GM21526 (cell line): Measurements from ENCODE around the gene EOLA1.
A peak's percentile ranks its signal among the peaks of the same experiment; 100 is the strongest.
"Not testable (repeated sequence)": the region's sequence is repeated elsewhere in the genome, so short reads cannot be mapped to it uniquely, and the experiment has no call there.

Source experiments
- ATAC-seq: cut with Tn5 transposase; IDR thresholded peaks from one replicate; pipeline ENCODE4 v1.9.1; 2021; ENCODE audit warnings: moderate library complexity; ENCODE audit not compliant: unreplicated experiment, low FRiP score

Gene EOLA1

GRCh38 chrX:149512225-149512885 lies 28.5 kb upstream of the EOLA1 start:
- ATAC-seq: peak; percentile 80

GRCh38 chrX:149513825-149514428 lies 26.9 kb upstream of the EOLA1 start:
- no peak for ATAC-seq

DNA sequence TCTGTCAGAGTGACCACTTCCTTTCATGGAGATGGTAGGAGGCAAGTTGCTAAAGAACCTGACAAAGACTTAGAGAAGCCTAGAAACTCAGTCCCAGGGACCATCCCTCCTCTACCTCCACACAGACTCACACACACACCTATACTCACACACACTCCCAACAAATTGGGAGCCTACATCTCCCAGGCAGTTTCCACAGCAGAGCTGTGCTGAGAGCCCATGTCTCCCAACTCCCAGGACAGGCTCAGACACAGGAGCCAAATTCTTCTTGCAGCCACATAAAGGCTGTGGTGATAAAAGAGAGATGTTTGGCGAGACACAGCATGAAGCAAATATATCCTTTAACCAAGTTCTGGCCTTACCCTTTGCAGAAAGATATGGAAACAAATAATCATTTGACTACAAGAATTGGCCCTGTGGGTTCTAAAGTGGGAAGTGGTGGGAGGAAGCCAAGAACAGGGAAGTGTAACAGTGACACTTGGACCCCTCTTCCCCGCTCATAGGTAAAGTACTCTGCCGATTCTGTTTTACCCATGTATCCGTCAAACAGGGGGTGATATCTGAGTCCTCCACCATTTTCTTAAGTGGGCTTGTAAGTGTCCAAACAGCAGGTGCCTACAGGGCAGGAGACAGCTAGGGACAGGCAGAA lies 24.7 kb upstream of the EOLA1 start:
- no peak for ATAC-seq

GRCh38 chrX:149516604-149517003 lies 24.2 kb upstream of the EOLA1 start:
- no peak for ATAC-seq

- no peak for ATAC-seq
These were observed 23.5 kb upstream of the EOLA1 start for GRCh38 chrX:149517308-149517707.

GRCh38 chrX:149518236-149518635 lies 22.6 kb upstream of the EOLA1 start:
- ATAC-seq: no peak

DNA sequence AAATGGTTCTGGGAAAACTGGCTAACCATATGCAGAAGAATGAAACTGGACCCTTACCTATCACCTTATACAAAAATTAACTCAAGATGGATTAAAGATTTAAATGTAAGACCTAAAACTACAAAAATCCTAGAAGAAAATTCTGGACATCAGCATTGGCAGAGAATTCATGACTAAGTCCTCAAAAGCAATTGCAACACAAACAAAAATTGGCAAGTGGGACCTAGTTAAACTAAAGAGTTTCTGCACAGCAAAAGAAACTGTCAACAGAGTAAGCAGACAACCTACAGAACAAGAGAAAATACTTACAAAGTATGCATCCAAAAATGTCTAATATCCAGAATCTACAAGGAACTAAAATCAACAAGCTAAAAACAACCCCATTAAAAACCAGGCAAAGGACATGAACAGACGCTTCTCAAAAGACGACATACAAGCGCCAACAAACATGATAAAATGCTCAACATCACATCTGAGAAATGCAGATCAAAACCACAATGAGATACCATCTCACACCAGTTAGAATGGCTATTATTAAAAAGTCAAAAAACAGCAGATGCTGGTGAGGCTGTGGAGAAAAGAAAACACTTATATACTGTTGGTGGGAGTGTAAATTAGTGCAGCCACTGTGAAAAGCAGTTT lies 20.1 kb upstream of the EOLA1 start:
- not testable (repeated sequence) for ATAC-seq

DNA sequence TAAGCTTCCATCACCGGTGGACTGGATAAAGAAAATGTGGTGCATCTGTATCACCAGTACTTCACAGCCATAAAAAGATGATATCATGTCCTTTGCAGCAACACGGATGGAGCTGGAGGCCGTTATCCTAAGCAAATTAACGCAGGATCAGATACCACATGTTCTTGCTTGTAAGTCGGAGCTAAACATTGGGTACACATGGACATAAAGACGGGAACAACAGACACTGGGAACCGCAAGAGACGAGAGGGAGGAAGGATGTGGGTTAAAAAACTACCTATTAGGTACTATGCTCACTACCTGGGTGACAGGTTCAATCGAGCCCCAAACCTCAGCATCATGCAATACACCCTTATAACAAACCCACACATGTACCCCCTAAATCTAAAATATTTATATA lies 19.4 kb upstream of the EOLA1 start:
- no peak for ATAC-seq

GRCh38 chrX:149522916-149523315 lies 17.9 kb upstream of the EOLA1 start:
- ATAC-seq: no peak

- ATAC-seq: peak; percentile 94
These were observed 15.4 kb upstream of the EOLA1 start for GRCh38 chrX:149525389-149525788.

- ATAC-seq: peak; percentile 47
These were observed 14.9 kb upstream of the EOLA1 start for GRCh38 chrX:149525903-149526302.

- ATAC-seq: not testable (repeated sequence)
These were observed 14.3 kb upstream of the EOLA1 start for GRCh38 chrX:149526318-149527033.

DNA sequence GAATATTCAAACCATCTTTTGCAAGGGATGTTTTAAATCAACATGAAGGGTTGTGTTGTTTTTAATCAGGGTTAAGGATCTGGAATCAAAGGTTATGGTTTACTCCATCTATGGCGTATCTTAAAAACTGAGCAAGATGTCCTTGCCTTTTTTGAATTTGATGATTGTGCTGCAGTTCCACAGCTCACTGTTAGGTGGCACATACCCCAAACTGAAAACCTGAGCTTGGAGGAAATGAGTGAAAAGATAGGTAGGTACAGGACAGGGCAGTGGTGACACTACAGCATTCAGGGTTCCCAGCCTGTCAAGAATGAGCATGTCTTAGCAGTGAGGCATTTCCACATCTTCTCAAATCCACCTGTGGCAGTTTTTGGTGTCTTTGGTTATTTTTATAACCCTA lies 13.1 kb upstream of the EOLA1 start:
- ATAC-seq: no peak

- ATAC-seq: no peak
These were observed 12.4 kb upstream of the EOLA1 start for GRCh38 chrX:149528381-149528780.

DNA sequence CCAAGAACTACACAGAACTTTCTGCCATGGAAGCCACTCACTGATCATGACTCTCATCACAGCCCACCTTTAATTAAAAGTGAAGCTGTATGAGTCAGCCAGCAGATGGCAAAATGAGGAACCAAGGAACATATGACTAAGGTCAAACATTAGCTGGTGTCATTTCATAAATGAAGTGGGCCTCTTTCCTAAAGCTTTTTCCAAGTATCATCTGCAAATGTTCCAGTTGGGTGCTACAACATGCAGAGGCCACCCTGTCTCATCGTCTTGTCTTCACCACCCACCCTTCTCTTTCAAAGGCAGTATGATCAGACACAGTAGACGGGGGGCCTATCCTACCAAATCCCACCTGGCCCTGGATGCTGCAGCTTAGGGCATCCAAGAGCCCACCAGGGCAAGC lies 9.2 kb upstream of the EOLA1 start:
- peak; percentile 56 for ATAC-seq

DNA sequence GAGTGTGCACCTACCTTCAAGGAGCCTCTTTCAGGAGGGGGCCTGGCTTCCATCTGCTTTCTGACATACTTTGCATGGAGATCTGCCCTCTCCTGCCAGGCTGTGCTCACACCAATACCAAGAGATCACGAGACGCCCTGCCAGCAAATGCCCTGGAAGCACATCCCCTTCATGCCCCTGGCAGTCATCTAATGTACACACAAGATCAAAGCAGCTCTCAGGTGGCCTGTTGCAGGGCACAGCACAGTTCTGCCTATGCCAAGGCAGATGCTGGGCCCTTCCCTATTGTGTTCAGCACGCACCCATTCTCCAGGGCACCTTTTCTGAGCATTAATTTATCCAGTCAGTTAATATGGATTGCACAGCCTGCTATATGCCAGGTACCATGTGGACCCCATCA lies 7.9 kb upstream of the EOLA1 start:
- ATAC-seq: not testable (repeated sequence)

DNA sequence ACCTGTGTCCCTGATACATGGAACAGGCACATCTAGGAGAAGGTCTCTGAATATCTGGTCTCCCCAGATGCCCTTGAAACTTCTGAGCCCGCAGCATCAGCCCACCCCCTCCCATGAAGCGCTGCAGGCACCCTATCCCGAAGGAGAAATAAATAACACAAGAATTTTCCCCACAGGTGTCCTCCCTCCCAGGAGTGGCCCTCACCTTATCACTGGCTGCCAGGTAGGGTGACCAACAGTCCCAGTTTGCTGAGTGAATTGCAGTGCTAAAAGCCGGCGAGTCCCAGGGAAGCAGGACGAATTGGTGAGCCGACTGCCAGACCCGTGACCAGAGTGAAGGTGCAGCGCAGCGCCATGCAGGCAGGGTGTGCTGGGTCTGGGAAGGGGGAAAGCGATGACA lies 6.8 kb upstream of the EOLA1 start:
- ATAC-seq: not testable (repeated sequence)

DNA sequence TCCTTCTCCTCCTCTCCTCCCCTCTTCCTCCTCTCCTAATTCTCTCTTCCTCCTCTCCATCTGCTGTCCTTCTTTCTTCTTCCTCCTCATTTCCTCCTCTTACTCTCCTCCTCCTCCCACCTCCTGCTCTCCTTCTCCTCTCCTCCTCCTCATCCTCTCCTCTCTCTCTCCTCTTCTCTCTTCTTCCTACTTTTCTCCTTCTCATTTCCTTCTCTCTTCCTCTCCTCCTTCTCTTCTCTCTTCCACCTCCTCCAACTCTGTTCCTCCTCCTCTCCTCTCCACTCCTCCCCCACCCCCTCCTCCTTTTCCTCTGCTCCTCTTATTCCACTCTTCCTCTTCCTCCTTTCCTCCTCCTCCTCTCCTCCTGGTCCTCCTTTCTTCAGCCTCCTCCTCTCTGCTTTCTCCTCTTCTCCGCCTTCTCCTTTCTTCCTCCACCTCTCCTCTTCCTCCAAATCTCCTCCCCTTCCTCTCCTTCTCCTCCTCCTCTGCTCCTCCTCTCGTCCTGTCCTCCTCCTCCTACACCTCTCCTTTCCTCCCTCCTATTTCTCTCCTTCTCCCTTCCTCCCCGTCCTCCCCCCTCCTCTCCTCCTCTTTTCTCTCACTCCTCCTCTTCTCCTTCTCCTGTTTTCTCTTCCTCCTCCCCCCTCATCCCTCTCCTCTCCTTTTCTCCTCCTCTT lies 5.7 kb upstream of the EOLA1 start:
- ATAC-seq: not testable (repeated sequence)

- ATAC-seq: not testable (repeated sequence)
These were observed 3.3 kb upstream of the EOLA1 start for GRCh38 chrX:149537474-149537873.
